Measurements from ENCODE around the gene ZIC2. TPM values are rescaled to one million over a fixed set of nuclear protein-coding genes. Genes with fewer than 3 reads are reported as not detected.

ZIC2 gene
- total RNA-seq, 1 donor from 2014 or later = not detected

DNA sequence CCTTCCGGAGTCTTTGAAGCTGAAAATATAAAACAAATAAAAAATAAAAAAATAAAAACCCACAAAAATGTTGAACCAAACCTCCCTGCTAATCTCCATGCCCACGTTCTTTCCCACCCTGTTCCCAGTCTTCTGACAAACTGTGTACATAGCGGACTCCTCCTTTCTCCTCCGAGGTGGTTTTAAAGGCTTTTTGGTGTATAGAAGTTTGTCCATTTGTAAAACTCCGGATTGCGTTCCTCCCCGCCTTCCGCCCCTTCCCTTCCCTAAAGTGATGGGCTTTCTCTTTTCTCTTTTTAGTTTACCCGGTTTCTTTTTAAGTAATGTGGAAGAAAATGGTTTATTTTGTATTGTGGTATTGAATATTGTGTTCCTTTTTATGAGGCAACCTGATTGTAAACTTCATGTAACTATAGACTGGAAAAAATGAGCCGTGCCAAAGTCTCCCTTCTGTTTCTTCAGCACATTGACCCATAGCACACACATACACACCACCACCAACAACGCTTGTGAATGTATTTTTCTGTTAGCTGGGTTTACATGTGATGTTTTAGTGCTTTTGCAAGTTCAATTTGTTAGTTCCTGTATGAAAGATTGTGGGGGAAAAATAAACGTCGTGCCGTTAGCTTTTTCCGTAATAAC is 4.4 kb downstream of the ZIC2 start:
- no peak for DNase-seq (ENCODE audit: low spot score)

DNA sequence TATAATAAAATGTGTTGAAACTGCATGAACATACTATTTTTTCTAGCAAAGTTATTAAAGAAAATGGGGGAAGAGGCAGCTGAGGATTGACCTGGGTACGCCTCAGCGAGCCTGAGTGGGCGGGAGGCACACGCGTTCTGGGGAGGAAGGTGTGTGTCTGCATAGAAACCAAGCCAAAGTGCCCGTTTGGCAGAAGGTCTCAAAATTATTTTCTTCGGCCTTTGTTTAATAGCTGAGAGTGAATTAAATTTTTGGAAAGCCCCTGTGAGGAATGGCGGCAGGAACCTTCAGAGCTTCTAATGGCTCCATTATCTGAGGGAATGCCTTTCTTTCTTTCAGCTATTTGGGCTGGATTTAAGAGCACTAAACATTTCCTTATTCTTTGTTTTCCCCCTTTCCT is 5.2 kb downstream of the ZIC2 start:
- DNase-seq (ENCODE audit: low spot score) = no peak

DNA sequence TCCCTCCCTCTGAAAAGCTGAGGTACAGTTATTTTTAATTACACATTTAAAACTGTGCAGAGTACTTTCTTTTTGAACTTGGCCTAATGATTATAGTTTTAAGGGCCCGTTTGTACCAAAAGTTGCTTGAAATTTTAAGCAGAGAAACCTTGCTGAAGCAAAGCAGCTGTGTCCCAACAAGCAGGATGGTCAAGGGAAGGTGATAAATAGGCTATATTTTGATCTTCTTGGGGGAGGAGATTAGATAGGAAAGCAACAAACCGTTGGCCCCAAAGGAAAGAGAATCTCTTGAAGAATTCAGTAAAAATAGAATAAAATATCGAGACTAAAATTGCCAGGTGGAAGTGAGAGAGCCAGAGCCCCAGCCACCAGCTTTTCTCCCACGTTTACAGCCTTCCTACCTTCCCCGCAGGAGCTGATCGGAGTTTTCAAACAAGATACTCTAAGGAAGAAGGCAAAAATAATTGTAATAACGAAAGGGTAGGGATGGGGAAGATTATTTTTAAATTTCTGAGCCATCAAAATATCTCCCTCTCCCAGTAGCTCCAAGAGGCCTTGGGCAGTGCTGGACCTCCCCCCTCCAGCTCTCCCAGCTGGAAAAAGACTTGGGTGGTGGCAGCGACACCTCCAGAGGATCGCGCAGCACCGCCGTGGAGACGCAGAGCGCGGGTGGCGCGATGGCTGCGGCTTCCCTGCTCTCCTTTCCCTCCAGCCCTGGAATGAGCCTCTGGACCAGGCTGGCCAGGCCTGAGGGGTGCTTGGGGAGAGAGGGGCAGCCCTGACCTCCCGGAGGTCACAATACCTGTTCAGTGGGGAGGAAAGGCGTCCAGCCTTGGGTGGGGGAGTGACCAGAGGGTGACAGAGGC is 5.8 kb downstream of the ZIC2 start:
- DNase-seq (ENCODE audit: low spot score) = no peak

- no peak for DNase-seq (ENCODE audit: low spot score)
These were observed 7.1 kb downstream of the ZIC2 start for GRCh38 chr13:99988529-99989275.

DNA sequence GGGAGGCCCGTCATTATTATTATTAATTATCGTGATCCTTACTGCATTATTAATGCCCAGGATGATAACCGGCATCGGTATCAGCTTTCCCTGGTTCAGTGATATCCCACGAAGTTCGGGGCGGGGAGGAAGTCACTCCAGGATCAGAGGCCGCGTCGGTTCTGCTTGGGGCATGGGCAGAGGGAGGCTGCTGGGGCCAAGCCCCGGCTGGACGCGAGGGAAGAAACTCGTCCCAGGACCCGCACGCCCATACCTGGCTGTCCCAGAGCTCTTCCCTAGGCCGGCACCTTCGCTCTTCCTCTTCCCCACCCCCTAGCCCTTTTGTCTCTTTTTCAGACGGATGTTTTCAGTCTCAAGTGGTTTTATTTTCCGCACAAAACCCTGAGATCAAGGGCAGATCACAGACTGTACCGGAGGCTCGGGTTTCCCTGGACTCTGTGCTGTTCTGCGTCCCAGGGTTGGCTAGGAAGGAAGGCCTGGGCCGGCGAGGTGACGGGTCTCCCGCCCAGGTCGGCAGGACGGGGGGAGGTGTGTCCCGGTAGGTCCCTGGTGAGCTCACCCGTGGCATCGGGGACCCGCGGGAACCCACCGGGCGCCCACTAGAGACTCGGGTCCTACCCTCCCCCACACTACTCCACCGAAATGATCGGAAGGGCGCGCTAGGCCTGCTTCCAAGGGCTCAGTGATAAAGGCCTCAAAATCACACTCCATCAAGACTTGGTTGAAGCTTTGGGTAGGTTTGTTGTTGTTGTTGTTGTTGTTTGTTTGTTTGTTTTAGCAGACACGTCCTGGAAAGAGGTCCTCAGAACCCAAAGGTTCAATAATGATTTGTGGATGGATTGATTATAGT is 7.9 kb downstream of the ZIC2 start:
- no peak for DNase-seq (ENCODE audit: low spot score)

DNA sequence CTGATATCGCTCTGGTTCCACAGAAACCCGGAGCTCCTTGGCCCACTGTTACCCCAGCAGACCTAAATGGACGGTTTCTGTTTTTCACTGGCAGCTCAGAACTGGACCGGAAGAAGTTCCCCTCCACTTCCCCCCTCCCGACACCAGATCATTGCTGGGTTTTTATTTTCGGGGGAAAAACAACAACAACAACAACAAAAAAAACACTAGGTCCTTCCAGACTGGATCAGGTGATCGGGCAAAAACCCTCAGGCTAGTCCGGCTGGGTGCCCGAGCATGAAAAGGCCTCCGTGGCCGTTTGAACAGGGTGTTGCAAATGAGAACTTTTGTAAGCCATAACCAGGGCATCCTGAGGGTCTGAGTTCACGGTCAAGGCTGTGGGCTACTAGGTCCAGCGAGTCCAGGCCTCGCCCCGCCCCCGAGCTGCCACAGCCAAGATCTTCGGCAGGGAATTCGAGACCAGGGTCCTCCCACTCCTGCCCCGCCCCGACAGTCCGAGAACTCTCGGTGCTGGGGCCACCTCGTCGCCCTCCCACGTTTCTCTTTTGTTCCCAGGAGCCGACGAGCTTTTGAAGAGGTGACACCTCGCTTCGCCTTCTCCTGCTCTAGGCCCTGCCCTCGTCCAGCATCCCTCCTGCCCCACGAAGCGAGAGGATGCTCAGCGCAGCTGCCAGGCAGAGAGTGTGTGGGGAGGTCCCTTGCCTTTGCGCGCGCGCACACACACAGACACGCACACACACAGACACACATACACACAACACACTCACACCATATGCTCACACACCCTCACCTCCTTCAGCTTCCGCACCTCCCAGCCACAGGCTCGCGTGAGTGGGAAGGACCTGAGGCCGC is 8.8 kb downstream of the ZIC2 start:
- DNase-seq (ENCODE audit: low spot score) = no peak

- no peak for DNase-seq (ENCODE audit: low spot score)
These were observed 9.6 kb downstream of the ZIC2 start for GRCh38 chr13:99991013-99991827.

DNA sequence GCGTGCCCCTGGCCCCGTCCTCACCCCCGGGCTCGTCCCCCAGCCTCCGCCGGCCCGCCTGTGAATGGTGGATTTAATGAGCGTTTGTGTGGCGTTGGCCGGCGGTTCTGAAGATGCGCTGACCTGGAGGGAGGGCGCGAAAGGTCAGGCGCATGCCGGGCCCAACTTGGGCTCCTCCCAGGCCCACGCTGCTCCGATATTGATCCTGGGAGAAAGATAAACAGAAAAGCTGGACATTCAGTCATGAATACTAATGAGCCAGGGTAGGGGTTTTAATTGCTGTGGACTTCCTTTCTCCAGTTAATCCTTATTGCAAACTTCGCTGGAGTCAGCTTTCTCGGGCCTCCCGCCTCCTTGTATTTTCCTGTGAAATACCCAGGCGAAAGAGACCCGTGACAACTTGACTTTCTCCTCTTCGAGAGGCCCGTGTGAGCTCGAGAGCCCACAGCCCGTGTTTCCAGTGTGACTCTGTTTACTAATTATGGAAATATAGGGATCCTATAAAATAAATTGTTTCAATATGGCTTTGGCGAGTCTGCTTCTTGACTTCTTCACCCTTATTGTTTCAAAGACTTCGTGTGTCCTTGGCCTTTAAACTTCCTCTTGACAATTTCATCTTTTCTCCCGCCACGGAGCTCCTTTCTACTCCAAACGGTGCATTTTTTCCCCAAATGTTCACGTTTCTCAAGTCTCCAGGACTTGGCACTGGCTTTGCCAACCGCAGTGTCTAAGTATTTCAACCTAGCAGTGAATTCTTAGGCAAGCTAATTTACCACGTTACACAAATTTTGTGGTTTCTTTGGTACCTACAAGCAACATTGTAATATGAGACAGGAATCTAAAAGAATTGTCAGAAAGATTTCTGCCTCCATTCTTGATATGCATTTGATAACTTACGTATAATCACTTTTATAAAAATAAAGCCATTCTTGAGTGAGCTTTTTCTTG is 10.5 kb downstream of the ZIC2 start:
- DNase-seq (ENCODE audit: low spot score) = peak; percentile 0

GRCh38 chr13:99992949-99993351 is 11.4 kb downstream of the ZIC2 start:
- DNase-seq (ENCODE audit: low spot score) = no peak

DNA sequence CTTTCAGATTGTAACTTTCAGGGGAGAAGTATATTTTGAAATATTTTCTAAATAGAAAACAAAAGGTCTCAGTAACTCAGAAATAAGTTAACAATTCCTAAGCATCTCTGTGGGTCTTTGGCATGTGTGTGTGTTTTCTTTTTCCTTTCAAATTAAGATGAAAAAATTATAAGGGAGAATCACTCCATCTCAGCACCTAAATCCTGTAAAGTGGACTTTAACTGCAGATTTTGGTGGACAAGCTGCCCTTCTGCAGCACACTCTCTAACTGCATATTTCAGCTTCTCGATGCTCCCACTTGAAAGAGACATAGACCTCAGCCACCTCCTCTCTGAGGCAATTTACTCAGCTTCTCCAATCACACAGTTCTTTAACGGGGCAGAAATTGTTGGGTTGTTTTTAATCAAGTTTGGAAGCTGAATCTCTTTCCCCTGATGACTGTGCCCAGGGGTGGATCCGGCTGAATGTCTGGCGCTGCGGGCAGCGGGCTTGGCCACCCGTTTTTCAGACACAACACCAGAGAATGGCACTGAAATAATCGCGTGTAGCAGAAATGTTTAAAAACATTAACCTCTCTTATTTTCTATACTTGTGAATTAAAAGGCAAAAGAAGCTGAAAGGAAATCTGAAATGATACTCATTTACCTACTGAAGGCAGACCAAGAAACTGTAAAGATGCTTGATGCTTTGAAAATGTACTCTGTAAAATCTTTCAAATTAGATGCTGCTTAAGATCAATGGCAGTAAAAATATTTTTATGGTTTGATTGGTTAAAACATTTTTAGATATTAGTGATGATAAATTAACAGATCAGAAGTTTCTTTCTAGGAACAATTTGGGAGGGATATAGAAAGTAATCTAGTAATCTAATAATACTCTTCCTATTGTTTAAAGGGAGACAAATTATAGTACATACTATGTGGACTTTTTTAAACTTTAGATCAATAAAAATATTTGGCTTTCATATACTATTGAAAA is 12.4 kb downstream of the ZIC2 start:
- no peak for DNase-seq (ENCODE audit: low spot score)

DNA sequence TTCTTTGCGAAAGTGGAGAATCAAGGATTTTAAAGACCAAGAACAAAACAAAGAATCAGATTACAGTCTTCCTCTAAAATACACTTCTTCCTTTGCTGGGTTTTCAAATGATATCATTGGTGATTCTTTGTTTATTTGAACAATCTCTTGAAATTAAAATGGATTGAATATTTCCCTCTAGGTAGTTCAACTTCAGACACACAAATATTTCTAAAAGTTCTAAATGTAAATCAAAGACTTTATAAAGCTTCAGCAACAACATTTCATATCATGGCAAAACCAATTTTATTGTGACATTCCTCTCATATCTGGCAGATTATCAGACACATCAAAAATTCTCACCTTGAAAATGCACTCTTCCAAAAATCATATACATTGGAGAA is 13.0 kb downstream of the ZIC2 start:
- DNase-seq (ENCODE audit: low spot score) = no peak

- no peak for DNase-seq (ENCODE audit: low spot score)
These were observed 13.6 kb downstream of the ZIC2 start for GRCh38 chr13:99995104-99995588.

GRCh38 chr13:99995589-99996380 is 14.2 kb downstream of the ZIC2 start:
- no peak for DNase-seq (ENCODE audit: low spot score)

DNA sequence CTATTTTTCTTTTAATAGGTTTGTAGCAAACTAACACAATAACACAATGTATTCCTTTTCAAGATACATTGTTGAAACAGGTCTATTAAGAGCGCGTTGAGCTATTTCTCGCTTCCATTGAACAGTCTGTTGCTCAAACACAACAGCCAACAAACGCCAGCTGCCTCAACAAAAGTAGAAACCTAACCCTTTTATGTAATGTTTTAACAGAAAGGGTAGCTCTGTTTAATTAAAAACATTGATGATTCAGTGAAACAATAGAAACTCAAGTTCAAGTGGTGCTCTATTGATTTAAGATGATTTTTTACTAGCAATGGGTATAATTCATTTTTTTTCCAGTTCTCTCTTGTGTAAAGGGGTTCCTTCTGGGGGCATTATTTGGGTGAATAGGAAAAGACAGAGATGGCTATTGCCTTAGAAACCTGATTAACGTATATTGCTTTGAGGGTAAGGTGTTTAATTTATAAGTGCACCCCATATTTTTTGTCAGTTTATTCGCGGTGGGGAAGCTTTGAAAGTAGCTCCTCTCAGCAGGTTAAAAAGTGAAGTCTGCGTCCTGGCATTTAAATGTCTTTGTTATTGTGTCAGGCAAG is 14.9 kb downstream of the ZIC2 start:
- DNase-seq (ENCODE audit: low spot score) = no peak

DNA sequence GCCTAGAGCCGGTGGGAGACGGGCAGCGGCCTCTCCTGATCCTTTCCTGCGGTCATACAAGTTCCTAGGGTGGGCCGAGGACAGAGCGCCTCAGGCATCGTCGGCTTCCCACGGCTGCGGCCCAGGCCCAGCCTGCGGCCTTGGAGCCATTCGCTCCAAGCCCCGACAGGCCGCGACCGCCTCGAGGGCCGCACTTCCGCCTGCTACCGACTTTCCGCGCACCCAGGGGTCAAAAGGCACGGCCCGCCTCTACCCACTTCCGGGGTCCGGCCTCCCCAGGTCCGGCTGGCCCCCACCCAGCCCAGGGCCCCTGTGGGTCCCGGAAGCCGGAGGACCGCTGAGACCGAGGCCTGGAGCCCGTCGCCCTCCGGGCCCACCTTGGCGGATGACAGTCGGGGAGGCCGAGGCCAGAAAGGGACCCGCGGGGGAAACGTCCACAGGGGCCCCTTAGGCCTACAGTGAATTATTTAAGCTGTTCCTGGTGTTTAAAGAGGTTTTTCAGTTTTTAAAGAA is 16.2 kb downstream of the ZIC2 start:
- DNase-seq (ENCODE audit: low spot score) = no peak

DNA sequence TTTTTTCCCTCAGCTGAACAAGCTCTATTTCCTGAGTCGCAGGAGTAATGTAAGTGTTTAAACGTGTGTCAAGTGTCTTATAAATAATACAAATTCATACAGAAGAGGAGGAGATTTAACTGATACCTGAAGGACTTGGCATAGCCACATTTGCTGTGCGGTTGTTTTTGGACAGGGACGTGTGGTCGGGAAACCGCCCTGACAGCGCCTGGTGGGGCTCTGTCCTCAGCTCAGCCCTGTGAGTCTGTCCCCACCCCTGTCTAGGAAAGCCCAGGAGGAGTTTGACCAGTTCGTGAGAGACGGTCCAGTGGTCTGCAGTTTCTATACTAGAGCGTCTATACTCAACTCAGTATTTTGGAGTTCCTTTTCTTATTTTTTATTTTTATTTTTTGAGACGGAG is 16.7 kb downstream of the ZIC2 start:
- DNase-seq (ENCODE audit: low spot score) = no peak
